GM18909 (cell line): ENCODE measurements around the gene SPATA1.
"Not testable (repeated sequence)": the region's sequence is repeated elsewhere in the genome, so short reads cannot be mapped to it uniquely, and the experiment has no call there.

Source experiments
- ATAC-seq: cut with Tn5 transposase; IDR thresholded peaks from one replicate; pipeline ENCODE4 v1.9.1; 2021; ENCODE audit warnings: mild to moderate bottlenecking; ENCODE audit not compliant: unreplicated experiment, poor library complexity

The SPATA1 gene

GRCh38 chr1:84507887-84508286 is 1.7 kb downstream of the SPATA1 start:
- ATAC-seq = not testable (repeated sequence)

- ATAC-seq = no peak
Measured at GRCh38 chr1:84508510-84508909, 2.3 kb downstream of the SPATA1 start.

- ATAC-seq = no peak
Measured at GRCh38 chr1:84509029-84509428, 2.8 kb downstream of the SPATA1 start.

- ATAC-seq = no peak
Measured at GRCh38 chr1:84510165-84510564, 4.0 kb downstream of the SPATA1 start.

- ATAC-seq = no peak
Measured at GRCh38 chr1:84510668-84511067, 4.5 kb downstream of the SPATA1 start.

GRCh38 chr1:84524590-84524989 is 18.4 kb downstream of the SPATA1 start:
- no peak for ATAC-seq

GRCh38 chr1:84525779-84526178 is 19.6 kb downstream of the SPATA1 start:
- ATAC-seq = no peak

- peak; percentile 70 for ATAC-seq
Measured at GRCh38 chr1:84538599-84538998, 32.4 kb downstream of the SPATA1 start.

- no peak for ATAC-seq
Measured at GRCh38 chr1:84539972-84540371, 33.8 kb downstream of the SPATA1 start.

GRCh38 chr1:84540759-84541158 is 34.6 kb downstream of the SPATA1 start:
- no peak for ATAC-seq

- ATAC-seq = no peak
Measured at GRCh38 chr1:84541679-84542078, 35.5 kb downstream of the SPATA1 start.

- ATAC-seq = no peak
Measured at GRCh38 chr1:84550826-84551225, 44.6 kb downstream of the SPATA1 start.

GRCh38 chr1:84569216-84569615 is 63.0 kb downstream of the SPATA1 start:
- no peak for ATAC-seq

GRCh38 chr1:84570436-84571149 is 64.4 kb downstream of the SPATA1 start:
- ATAC-seq = no peak

GRCh38 chr1:84571150-84571535 is 65.0 kb downstream of the SPATA1 start:
- no peak for ATAC-seq

GRCh38 chr1:84573481-84573966 is 67.3 kb downstream of the SPATA1 start:
- no peak for ATAC-seq

- ATAC-seq = peak; percentile 87
Measured at GRCh38 chr1:84573967-84574842, 68.0 kb downstream of the SPATA1 start, which contains the start of gene CTBS. CTBS (minus strand) TSS chr1:84574440; CDS start chr1:84574415, 25 bp downstream.

GRCh38 chr1:84574936-84575335 is 68.8 kb downstream of the SPATA1 start:
- ATAC-seq = no peak

- no peak for ATAC-seq
Measured at GRCh38 chr1:84581648-84582047, 75.5 kb downstream of the SPATA1 start.

- ATAC-seq = peak; percentile 64
Measured at GRCh38 chr1:84582802-84583587, 76.8 kb downstream of the SPATA1 start.
